GM12878 (cell line): ENCODE data around the gene ZGLP1.

ENCODE experiments used
- CBFB ChIP-seq: IDR thresholded peaks from 2 replicates; pipeline ENCODE4 v1.6.1; 2016; ENCODE audit warnings: antibody characterized with exemption, low read depth
- CBX5 ChIP-seq: sonication (generic); IDR thresholded peaks from 2 replicates; pipeline ENCODE4 v1.6.1; 2016; ENCODE audit warnings: low read depth, moderate library complexity, mild to moderate bottlenecking, inconsistent platforms
- DPF2 ChIP-seq: fragments of 450-650 bp; IDR thresholded peaks from 2 replicates; pipeline ENCODE4 v1.6.1; 2017; ENCODE audit warnings: mild to moderate bottlenecking
- EZH2 ChIP-seq: IDR thresholded peaks from 2 replicates; pipeline ENCODE4 v1.6.1; 2012; ENCODE audit warnings: low read depth, mild to moderate bottlenecking, control low read depth, inconsistent platforms, low read length, borderline replicate concordance; ENCODE audit not compliant: control insufficient read depth
- FOXK2 ChIP-seq: fragments of 450-650 bp; IDR thresholded peaks from 2 replicates; pipeline ENCODE4 v1.6.1; 2017; ENCODE audit warnings: mild to moderate bottlenecking, moderate library complexity
- MTA3 ChIP-seq: IDR thresholded peaks from 2 replicates; pipeline ENCODE4 v1.6.1; 2012; ENCODE audit warnings: low read length, inconsistent platforms, borderline replicate concordance
- NFYB ChIP-seq: IDR thresholded peaks from 2 replicates; pipeline ENCODE4 v1.6.1; 2011; ENCODE audit warnings: low read depth, mild to moderate bottlenecking, low read length, improper control_type of control experiment, moderate library complexity; ENCODE audit not compliant: insufficient read depth
- POLR2A ChIP-seq: IDR thresholded peaks from 2 replicates; pipeline ENCODE4 v1.6.1; 2011; ENCODE audit warnings: low read depth, mild to moderate bottlenecking, low read length
- POU2F2 ChIP-seq: IDR thresholded peaks from 3 replicates; pipeline ENCODE4 v1.6.1; 2011; ENCODE audit warnings: low read depth, mild to moderate bottlenecking, low read length, borderline replicate concordance
- STAT1 ChIP-seq: fragments of 450-650 bp; conservative IDR thresholded peaks from 2 replicates; pipeline ENCODE4 v1.6.1; 2014; ENCODE audit warnings: antibody characterized with exemption, mild to moderate bottlenecking
- TAF1 ChIP-seq: IDR thresholded peaks from 2 replicates; pipeline ENCODE4 v1.6.1; 2011; ENCODE audit warnings: mild to moderate bottlenecking, low read depth, low read length, borderline replicate concordance
- ZNF274 ChIP-seq: IDR thresholded peaks from one replicate; pipeline ENCODE4 v1.8.0; 2011; ENCODE audit not compliant: insufficient read length, insufficient read depth
- TF ChIP-seq, protein P1 (sequence below), 3 experiments: IDR thresholded peaks in 2 of 3; conservative IDR thresholded peaks in 1 of 3; 2 replicates each; pipeline ENCODE4 v1.5.1; 2011; ENCODE audit warnings: low read depth in 3 of 3, low read length in 3 of 3, mild to moderate bottlenecking in 3 of 3, control low read depth in 2 of 3, moderate library complexity in 2 of 3, inconsistent platforms in 1 of 3, mixed read lengths in 1 of 3; ENCODE audit not compliant: control insufficient read depth in 2 of 3, insufficient read depth in 1 of 3; ENCODE audit errors: extremely low read depth in 1 of 3
- TF ChIP-seq, protein P2 (sequence below): fragments of 450-650 bp; IDR thresholded peaks from 2 replicates; pipeline ENCODE4 v1.6.1; 2017; ENCODE audit warnings: mild to moderate bottlenecking, moderate library complexity

DNA sequence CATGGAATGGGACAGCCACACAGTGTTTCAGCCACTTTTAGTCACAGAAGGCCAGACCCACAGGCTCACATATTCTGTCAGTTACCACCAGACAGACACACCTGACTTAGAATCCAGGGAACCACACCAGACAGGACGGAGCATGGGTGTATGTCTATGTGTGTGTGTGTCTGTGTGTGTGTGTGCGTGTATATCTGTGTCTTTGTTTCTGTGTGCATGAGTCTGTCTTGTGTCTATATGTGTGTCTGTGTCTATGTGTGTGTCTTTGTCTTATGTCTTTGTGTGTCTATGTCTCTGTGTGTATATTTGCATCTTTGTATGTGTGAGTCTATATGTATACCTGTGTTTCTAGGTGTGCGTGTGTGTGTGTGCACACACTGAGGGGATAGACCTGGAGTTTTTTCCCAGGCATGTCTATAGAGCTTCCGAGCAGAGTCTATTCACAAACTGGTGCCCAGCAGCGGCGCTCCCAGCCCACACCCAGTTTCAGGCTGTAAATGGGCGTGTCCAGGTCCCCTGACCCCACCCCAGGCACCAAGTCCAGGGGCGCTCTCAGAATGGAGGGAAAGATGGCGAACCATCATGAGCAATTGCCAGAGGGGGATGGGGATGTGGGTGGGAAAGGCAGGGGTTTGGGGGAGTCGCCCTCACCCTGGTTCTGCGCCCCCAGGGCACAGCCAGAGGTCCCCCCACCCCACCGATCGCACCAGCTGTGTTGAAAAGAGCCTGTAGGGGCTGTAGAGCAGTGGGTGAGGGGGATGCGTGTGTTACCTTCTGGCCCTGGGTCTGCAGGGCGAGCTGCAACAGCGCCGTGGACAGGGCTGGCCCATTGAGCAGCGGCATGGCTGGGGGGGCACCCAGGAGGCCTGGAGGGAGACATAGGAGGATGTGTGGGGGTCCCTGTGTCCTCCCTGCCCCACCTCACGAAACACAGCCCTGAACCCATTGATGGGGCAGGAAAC lies 12.5 kb upstream of the ZGLP1 start:
- TF ChIP-seq, protein P1, sequence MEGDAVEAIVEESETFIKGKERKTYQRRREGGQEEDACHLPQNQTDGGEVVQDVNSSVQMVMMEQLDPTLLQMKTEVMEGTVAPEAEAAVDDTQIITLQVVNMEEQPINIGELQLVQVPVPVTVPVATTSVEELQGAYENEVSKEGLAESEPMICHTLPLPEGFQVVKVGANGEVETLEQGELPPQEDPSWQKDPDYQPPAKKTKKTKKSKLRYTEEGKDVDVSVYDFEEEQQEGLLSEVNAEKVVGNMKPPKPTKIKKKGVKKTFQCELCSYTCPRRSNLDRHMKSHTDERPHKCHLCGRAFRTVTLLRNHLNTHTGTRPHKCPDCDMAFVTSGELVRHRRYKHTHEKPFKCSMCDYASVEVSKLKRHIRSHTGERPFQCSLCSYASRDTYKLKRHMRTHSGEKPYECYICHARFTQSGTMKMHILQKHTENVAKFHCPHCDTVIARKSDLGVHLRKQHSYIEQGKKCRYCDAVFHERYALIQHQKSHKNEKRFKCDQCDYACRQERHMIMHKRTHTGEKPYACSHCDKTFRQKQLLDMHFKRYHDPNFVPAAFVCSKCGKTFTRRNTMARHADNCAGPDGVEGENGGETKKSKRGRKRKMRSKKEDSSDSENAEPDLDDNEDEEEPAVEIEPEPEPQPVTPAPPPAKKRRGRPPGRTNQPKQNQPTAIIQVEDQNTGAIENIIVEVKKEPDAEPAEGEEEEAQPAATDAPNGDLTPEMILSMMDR (IDR thresholded peaks at IDR 0.05 in 2 of 3, conservative IDR thresholded peaks at IDR 0.05 in 1 of 3; ENCODE audit: control insufficient read depth in 2 of 3, extremely low read depth in 1 of 3, insufficient read depth in 1 of 3, low read depth in 3 of 3, low read length in 3 of 3) = no peak
- TF ChIP-seq POU2F2 = no peak
- no peak for TF ChIP-seq MTA3
- TF ChIP-seq DPF2 = no peak
- no peak for TF ChIP-seq ZNF274
- TF ChIP-seq TAF1 = no peak
- TF ChIP-seq CBX5 = no peak
- 0 out of 2 replicates have a peak, but pooled peaks have one; percentile 15 for TF ChIP-seq POLR2A
- TF ChIP-seq NFYB = no peak
- no peak for TF ChIP-seq STAT1
- TF ChIP-seq FOXK2 = no peak
- TF ChIP-seq, protein P2, sequence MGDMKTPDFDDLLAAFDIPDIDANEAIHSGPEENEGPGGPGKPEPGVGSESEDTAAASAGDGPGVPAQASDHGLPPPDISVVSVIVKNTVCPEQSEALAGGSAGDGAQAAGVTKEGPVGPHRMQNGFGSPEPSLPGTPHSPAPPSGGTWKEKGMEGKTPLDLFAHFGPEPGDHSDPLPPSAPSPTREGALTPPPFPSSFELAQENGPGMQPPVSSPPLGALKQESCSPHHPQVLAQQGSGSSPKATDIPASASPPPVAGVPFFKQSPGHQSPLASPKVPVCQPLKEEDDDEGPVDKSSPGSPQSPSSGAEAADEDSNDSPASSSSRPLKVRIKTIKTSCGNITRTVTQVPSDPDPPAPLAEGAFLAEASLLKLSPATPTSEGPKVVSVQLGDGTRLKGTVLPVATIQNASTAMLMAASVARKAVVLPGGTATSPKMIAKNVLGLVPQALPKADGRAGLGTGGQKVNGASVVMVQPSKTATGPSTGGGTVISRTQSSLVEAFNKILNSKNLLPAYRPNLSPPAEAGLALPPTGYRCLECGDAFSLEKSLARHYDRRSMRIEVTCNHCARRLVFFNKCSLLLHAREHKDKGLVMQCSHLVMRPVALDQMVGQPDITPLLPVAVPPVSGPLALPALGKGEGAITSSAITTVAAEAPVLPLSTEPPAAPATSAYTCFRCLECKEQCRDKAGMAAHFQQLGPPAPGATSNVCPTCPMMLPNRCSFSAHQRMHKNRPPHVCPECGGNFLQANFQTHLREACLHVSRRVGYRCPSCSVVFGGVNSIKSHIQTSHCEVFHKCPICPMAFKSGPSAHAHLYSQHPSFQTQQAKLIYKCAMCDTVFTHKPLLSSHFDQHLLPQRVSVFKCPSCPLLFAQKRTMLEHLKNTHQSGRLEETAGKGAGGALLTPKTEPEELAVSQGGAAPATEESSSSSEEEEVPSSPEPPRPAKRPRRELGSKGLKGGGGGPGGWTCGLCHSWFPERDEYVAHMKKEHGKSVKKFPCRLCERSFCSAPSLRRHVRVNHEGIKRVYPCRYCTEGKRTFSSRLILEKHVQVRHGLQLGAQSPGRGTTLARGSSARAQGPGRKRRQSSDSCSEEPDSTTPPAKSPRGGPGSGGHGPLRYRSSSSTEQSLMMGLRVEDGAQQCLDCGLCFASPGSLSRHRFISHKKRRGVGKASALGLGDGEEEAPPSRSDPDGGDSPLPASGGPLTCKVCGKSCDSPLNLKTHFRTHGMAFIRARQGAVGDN = no peak
- no peak for TF ChIP-seq CBFB
- TF ChIP-seq EZH2 = no peak
